K562 (cell line): ENCODE measurements around the gene FDX2. TPM values are rescaled to one million over a fixed set of nuclear protein-coding genes. Genes with fewer than 3 reads are reported as not detected.

ENCODE experiments used
- FOXP1 ChIP-seq: sonication (generic); formaldehyde crosslinking; IDR thresholded peaks from 2 replicates; pipeline ENCODE4 v1.8.0; 2022; ENCODE audit warnings: mild to moderate bottlenecking, missing genetic modification reagents
- HMGN3 ChIP-seq: IDR thresholded peaks from 2 replicates; pipeline ENCODE4 v1.6.1; 2011; ENCODE audit warnings: borderline replicate concordance, low read depth, mild to moderate bottlenecking, mixed read lengths, low read length; ENCODE audit not compliant: insufficient read length; ENCODE audit errors: extremely low read depth
- HSF4 ChIP-seq: fragments of 250-450 bp; sonication (Bioruptor Pico); IDR thresholded peaks from 2 replicates; pipeline ENCODE4 v2.1.2; 2022; ENCODE audit warnings: mild to moderate bottlenecking, moderate library complexity, borderline replicate concordance
- IRF2 ChIP-seq: sonication (generic); formaldehyde crosslinking; IDR thresholded peaks from 2 replicates; pipeline ENCODE4 v1.8.1; 2022; ENCODE audit warnings: mild to moderate bottlenecking, missing genetic modification reagents
- KLF6 ChIP-seq: fragments of 250-450 bp; sonication (Bioruptor Pico); IDR thresholded peaks from 2 replicates; pipeline ENCODE4 v1.4.0; 2020; ENCODE audit warnings: mild to moderate bottlenecking, moderate library complexity, borderline replicate concordance
- MED1 ChIP-seq: sonication (generic); formaldehyde crosslinking; IDR thresholded peaks from 2 replicates; pipeline ENCODE4 v1.8.1; 2023; ENCODE audit warnings: missing genetic modification reagents, borderline replicate concordance
- MEF2A ChIP-seq: IDR thresholded peaks from 2 replicates; pipeline ENCODE4 v1.6.1; 2011; ENCODE audit warnings: low read depth, mild to moderate bottlenecking, low read length, moderate library complexity; ENCODE audit not compliant: control insufficient read depth
- NFATC3 ChIP-seq: fragments of 450-650 bp; IDR thresholded peaks from 2 replicates; pipeline ENCODE4 v1.6.1; 2017; ENCODE audit warnings: mild to moderate bottlenecking
- PHF8 ChIP-seq: fragments of 200-600 bp; sonication (generic); IDR thresholded peaks from 2 replicates; pipeline ENCODE4 v1.6.1; 2012; ENCODE audit warnings: mixed run types, mild to moderate bottlenecking, inconsistent platforms, low read length, moderate library complexity, borderline replicate concordance
- STAT5A ChIP-seq: IDR thresholded peaks from 2 replicates; pipeline ENCODE4 v1.6.1; 2012; ENCODE audit warnings: low read length, inconsistent platforms, borderline replicate concordance
- U2AF2 ChIP-seq: fragments of 200-400 bp; formaldehyde crosslinking; optimal IDR thresholded peaks from 2 replicates; pipeline ENCODE3; 2017; ENCODE audit warnings: low read depth, mild to moderate bottlenecking, low read length
- ZBTB1 ChIP-seq: sonication (generic); formaldehyde crosslinking; IDR thresholded peaks from 2 replicates; pipeline ENCODE4 v1.8.1; 2023; ENCODE audit warnings: missing genetic modification reagents, low read depth, mild to moderate bottlenecking, borderline replicate concordance
- ZNF124 ChIP-seq: sonication (generic); formaldehyde crosslinking; IDR thresholded peaks from 2 replicates; pipeline ENCODE4 v1.8.1; 2022; ENCODE audit warnings: missing genetic modification reagents
- ZNF224 ChIP-seq: sonication (generic); formaldehyde crosslinking; IDR thresholded peaks from 2 replicates; pipeline ENCODE4 v1.8.0; 2022; ENCODE audit warnings: mild to moderate bottlenecking, missing genetic modification reagents
- ZNF274 ChIP-seq: IDR thresholded peaks from 2 replicates; pipeline ENCODE4 v1.6.1; 2011; ENCODE audit warnings: low read depth, mild to moderate bottlenecking, low read length, moderate library complexity, borderline replicate concordance
- ZNF717 ChIP-seq: fragments of 250-450 bp; sonication (Bioruptor Pico); IDR thresholded peaks from 2 replicates; pipeline ENCODE4 v1.5.0; 2021
- ZSCAN29 ChIP-seq: fragments of 450-650 bp; IDR thresholded peaks from 2 replicates; pipeline ENCODE4 v1.6.1; 2017
- polyA plus RNA-seq, 8 experiments: library from polyadenylated mRNA; depleted of rRNA in 4 of 8; stranded (reverse) in 5 of 8; unstranded in 3 of 8; fragments of >200 nt; fragmentation: Nextera tagmentation in 2 of 8; fragmentation: Illumina TruSeq in 1 of 8; extraction: Ambion mirVana in 2 of 8; extraction: Trizol in 1 of 8; gene quantifications; 2 replicates each; pipeline versions ENCODE4 v1.2.1 to v1.2.3, GENCODE V29; 2011 to 2014; ENCODE audit warnings: inconsistent platforms in 1 of 8, missing spikeins in 1 of 8
- total RNA-seq, 7 experiments: library from RNA; depleted of rRNA in 6 of 7; stranded (reverse); fragments of >200 nt in 6 of 7; fragmentation: Illumina TruSeq in 2 of 7; extraction: Trizol in 2 of 7; gene quantifications; 2 replicates each; pipeline versions ENCODE4 v1.2.1 to v1.2.3, GENCODE V29; 2011 to 2021; ENCODE audit warnings: low replicate concordance in 1 of 7
- TF ChIP-seq, protein P1 (sequence below): fragments of 200-800 bp; sonication (Bioruptor generic); IDR thresholded peaks from 2 replicates; pipeline ENCODE4 v1.6.1; 2017; ENCODE audit warnings: missing genetic modification characterization, missing compliant biosample characterization
- TF ChIP-seq, protein P2 (sequence below): fragments of 250-450 bp; sonication (Bioruptor Pico); IDR thresholded peaks from 2 replicates; pipeline ENCODE4 v1.4.0; 2020
- TF ChIP-seq, protein P3 (sequence below): fragments of 250-450 bp; sonication (Bioruptor Pico); IDR thresholded peaks from 2 replicates; pipeline ENCODE4 v1.4.0; 2020; ENCODE audit warnings: mild to moderate bottlenecking
- TF ChIP-seq, protein P4 (sequence below): sonication (generic); formaldehyde crosslinking; IDR thresholded peaks from 2 replicates; pipeline ENCODE4 v1.8.0; 2022; ENCODE audit warnings: mild to moderate bottlenecking, missing genetic modification reagents, borderline replicate concordance

FDX2 gene
- total and polyA plus RNA-seq, 9 of the 15 experiments (the other 6 are each of a cell fraction or from before 2014, with no cell fraction given): 2.5 to 49.8 (median 29.7) TPM

GRCh38 chr19:10334588-10335351 lies 19.0 kb upstream of the FDX2 start (continued):
- TF ChIP-seq KLF6 (CRISPR knock-in tag) (no peak), HSF4 (CRISPR knock-in tag) (no peak), IRF2 (CRISPR knock-in tag) (no peak), U2AF2 (no peak), ZNF274 (no peak), ZNF224 (no peak), PHF8 (peak; percentile 75; the same call in 1 of the 2 replicates), ZSCAN29 (0 out of 2 replicates have a peak, but pooled peaks have one; percentile 0), HMGN3 (peak; percentile 53), ZBTB1 (CRISPR knock-in tag) (no peak), STAT5A (no peak), ZNF717 (CRISPR knock-in tag) (no peak), MED1 (CRISPR knock-in tag) (no peak), MEF2A (no peak), ZNF124 (CRISPR knock-in tag) (no peak), FOXP1 (CRISPR knock-in tag) (no peak), NFATC3 (no peak)
- TF ChIP-seq, protein P1, sequence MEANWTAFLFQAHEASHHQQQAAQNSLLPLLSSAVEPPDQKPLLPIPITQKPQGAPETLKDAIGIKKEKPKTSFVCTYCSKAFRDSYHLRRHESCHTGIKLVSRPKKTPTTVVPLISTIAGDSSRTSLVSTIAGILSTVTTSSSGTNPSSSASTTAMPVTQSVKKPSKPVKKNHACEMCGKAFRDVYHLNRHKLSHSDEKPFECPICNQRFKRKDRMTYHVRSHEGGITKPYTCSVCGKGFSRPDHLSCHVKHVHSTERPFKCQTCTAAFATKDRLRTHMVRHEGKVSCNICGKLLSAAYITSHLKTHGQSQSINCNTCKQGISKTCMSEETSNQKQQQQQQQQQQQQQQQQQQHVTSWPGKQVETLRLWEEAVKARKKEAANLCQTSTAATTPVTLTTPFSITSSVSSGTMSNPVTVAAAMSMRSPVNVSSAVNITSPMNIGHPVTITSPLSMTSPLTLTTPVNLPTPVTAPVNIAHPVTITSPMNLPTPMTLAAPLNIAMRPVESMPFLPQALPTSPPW: peak; percentile 79
- TF ChIP-seq, protein P2, sequence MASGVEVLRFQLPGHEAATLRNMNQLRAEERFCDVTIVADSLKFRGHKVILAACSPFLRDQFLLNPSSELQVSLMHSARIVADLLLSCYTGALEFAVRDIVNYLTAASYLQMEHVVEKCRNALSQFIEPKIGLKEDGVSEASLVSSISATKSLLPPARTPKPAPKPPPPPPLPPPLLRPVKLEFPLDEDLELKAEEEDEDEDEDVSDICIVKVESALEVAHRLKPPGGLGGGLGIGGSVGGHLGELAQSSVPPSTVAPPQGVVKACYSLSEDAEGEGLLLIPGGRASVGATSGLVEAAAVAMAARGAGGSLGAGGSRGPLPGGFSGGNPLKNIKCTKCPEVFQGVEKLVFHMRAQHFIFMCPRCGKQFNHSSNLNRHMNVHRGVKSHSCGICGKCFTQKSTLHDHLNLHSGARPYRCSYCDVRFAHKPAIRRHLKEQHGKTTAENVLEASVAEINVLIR: no peak
- TF ChIP-seq, protein P3, sequence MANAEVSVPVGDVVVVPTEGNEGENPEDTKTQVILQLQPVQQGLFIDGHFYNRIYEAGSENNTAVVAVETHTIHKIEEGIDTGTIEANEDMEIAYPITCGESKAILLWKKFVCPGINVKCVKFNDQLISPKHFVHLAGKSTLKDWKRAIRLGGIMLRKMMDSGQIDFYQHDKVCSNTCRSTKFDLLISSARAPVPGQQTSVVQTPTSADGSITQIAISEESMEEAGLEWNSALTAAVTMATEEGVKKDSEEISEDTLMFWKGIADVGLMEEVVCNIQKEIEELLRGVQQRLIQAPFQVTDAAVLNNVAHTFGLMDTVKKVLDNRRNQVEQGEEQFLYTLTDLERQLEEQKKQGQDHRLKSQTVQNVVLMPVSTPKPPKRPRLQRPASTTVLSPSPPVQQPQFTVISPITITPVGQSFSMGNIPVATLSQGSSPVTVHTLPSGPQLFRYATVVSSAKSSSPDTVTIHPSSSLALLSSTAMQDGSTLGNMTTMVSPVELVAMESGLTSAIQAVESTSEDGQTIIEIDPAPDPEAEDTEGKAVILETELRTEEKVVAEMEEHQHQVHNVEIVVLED: no peak
- TF ChIP-seq, protein P4, sequence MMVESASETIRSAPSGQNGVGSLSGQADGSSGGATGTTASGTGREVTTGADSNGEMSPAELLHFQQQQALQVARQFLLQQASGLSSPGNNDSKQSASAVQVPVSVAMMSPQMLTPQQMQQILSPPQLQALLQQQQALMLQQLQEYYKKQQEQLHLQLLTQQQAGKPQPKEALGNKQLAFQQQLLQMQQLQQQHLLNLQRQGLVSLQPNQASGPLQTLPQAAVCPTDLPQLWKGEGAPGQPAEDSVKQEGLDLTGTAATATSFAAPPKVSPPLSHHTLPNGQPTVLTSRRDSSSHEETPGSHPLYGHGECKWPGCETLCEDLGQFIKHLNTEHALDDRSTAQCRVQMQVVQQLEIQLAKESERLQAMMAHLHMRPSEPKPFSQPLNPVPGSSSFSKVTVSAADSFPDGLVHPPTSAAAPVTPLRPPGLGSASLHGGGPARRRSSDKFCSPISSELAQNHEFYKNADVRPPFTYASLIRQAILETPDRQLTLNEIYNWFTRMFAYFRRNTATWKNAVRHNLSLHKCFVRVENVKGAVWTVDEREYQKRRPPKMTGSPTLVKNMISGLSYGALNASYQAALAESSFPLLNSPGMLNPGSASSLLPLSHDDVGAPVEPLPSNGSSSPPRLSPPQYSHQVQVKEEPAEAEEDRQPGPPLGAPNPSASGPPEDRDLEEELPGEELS (CRISPR knock-in tag): no peak
